GM19328 (cell line): ENCODE data around the gene PIK3CD.
"Not testable (repeated sequence)": the region's sequence is repeated elsewhere in the genome, so short reads cannot be mapped to it uniquely, and the experiment has no call there.

ENCODE experiments used
- ATAC-seq: cut with Tn5 transposase; IDR thresholded peaks from one replicate; pipeline ENCODE4 v1.9.1; 2021; ENCODE audit warnings: mild to moderate bottlenecking, moderate library complexity; ENCODE audit not compliant: unreplicated experiment

Gene PIK3CD

GRCh38 chr1:9618909-9619679 lies 32.4 kb upstream of the PIK3CD start:
- ATAC-seq: no peak

DNA sequence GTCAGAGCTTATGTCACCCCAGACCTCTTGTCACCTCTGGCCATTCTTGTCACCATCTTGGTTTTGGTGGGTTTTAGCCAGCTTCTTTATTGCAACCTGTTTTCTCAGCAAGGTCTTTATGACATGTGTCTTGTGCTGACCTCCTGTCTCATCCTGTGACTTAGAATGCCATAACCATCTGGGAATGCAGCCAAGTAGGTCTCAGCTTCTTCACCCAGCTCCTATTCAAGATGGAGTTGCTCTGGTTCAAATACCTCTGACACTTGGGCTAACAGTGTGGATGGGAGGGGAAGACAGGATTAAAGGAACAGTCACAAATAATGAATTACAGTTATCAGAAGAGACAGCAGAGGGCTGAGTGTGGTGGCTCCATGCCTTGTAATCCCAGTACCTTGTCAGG lies 30.5 kb upstream of the PIK3CD start:
- ATAC-seq: no peak

DNA sequence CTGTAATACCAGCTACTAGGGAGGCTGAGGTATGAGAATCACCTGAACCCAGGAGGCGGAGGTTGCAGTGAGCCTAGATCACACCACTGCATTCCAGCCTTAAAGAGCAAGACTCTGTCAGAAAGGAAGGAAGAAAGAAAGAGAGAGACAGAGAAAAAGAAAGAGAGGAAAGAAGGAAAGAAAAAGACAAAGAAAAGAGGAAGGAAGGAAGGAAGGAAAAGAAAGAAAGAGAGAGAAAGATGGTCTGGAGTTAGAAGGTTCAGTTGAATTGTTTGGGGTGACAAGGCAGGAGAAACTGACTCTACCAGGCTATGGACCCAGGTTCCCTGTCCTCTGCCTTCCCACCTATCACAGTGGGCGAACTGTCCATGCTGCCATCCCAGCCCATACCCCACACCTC lies 27.4 kb upstream of the PIK3CD start:
- no peak for ATAC-seq

- ATAC-seq: not testable (repeated sequence)
Measured at GRCh38 chr1:9625030-9625429, 26.5 kb upstream of the PIK3CD start.

GRCh38 chr1:9626201-9626608 lies 25.3 kb upstream of the PIK3CD start:
- no peak for ATAC-seq

- no peak for ATAC-seq
Measured at GRCh38 chr1:9628541-9629444, 22.7 kb upstream of the PIK3CD start.

DNA sequence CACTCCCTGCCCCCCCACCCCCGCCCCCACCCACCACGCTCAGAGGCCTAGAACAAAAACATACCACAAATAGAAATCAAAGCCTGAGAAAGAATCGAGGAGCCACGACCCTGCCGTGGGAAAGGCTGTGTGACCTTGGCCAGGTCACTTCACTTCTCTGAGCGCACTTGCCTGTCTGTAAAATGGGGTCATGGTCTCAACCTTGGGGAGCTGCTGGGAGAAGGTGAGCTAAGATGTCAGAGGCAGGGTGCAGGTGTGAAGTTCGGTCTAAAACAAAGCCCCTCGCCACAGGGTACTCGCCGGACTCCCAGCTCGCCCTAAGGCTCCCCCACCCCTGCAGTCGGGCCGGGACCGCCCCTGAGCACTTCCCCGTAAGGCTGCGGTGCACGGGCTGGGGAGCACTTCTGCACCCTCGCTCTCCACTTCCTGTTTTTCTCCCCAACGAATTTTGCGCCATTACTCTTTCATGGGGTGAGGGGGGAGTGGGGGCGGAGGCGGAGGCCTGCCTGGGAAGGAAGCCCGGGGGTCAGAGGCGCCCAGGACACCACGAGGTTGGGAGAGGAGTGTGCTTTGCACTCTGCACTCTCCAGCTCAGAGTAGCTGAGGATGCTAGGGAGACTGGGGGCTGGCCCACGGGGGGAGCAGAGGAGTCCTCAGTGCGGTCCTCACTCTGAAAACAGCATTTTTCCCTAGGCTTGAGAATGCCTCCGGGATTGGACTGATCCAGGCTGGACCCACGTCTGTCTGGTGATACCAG lies 21.9 kb upstream of the PIK3CD start:
- ATAC-seq: no peak

DNA sequence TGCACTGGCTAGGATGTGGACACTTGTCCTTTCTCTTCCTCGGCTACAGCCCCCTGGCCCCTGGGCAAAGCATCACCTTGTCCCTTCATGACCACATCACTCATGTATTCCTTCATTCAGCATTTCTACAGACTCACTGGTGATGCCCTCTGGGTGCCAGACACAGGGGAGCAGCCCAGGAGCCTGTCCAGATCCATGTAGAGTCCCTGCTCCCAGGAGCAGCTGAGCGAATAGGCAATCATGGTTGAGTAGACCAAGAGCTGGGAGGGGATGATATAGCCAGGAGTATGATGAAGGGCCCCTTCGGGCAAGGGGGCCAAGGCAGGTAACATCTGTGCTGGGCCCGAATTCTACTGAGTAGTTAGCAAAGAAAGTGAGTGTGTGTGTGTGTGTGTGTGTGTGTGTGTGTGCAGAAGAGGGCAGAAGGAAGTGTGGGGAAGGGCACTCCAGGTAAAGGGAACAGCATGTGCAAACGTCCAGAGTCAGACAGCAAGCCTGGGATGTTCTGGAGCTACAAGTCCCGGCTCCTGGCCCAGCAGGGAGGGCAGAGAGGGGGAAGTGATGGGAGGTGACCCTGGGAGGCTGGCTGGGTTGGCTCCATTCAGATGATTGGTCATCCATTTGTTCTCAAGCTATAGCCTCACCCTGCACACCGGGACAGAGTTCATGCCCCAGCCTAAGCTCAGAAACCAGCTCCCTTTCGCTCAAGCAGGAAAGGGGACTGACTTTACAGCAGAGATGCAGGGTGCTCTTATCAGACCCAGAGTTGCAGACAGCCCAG lies 21.0 kb upstream of the PIK3CD start:
- ATAC-seq: no peak

- no peak for ATAC-seq
Measured at GRCh38 chr1:9631613-9632012, 19.9 kb upstream of the PIK3CD start.

GRCh38 chr1:9633493-9633892 lies 18.0 kb upstream of the PIK3CD start:
- no peak for ATAC-seq

- no peak for ATAC-seq
Measured at GRCh38 chr1:9634582-9634981, 16.9 kb upstream of the PIK3CD start.

- ATAC-seq: no peak
Measured at GRCh38 chr1:9639227-9639626, 12.3 kb upstream of the PIK3CD start.

- no peak for ATAC-seq
Measured at GRCh38 chr1:9643351-9644256, 7.9 kb upstream of the PIK3CD start.

- ATAC-seq: no peak
Measured at GRCh38 chr1:9646037-9646436, 5.5 kb upstream of the PIK3CD start.

DNA sequence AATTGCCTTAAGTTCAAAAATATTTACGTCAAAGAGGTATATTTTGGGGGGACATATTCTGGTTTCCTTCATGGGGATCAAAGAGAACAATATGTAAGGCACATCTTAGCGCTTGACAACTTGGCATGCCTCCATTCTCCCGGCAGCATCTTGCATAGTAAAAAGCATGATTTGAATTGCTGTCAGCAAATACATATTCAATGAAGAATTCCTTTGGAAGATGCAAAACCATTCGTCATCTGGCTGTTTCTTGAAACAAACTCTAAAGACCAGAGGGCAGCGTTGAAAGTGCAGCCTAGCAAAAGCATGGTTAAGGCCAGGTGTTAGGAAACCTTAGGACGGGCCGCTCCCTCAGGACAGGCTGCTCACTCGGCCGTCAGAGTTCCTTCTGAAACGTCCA lies 3.4 kb upstream of the PIK3CD start:
- ATAC-seq: no peak

DNA sequence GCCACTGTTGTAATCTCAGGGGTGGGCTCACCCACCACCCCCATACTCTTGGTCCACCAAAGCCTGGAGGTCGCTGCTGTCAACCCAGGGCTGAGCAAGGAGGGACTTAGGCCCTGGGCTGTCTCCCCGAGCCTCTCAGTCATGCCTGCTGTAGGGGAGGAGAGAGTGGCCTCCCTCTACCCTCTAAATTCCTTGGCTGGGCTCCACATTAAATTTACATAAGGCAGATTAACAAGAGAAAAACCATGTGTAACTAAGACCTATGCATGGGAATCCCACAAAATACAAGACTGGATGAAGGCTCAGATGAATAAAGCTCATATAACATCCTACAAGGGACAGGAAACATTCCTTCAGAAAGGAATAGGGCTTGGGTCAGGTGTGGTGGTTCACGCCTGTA lies 1.8 kb upstream of the PIK3CD start:
- ATAC-seq: no peak

DNA sequence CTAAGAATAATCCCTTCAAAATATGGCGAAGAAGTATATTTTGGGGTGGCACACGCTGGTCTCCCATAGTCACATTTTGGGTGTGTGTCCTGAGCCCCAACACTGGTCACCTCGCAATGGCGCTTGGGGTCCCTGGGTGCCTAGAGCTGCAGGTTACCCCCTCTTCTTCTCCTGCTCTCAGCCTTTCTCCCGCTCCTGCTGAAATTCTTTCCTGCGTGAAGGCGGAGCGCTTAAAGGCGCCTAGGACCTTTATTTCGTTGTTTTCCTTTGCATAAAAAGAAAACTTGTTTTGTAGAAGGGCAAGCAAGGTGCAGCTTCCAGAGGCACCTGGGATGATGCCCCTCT lies 339 bp upstream of the PIK3CD start:
- ATAC-seq: no peak

DNA sequence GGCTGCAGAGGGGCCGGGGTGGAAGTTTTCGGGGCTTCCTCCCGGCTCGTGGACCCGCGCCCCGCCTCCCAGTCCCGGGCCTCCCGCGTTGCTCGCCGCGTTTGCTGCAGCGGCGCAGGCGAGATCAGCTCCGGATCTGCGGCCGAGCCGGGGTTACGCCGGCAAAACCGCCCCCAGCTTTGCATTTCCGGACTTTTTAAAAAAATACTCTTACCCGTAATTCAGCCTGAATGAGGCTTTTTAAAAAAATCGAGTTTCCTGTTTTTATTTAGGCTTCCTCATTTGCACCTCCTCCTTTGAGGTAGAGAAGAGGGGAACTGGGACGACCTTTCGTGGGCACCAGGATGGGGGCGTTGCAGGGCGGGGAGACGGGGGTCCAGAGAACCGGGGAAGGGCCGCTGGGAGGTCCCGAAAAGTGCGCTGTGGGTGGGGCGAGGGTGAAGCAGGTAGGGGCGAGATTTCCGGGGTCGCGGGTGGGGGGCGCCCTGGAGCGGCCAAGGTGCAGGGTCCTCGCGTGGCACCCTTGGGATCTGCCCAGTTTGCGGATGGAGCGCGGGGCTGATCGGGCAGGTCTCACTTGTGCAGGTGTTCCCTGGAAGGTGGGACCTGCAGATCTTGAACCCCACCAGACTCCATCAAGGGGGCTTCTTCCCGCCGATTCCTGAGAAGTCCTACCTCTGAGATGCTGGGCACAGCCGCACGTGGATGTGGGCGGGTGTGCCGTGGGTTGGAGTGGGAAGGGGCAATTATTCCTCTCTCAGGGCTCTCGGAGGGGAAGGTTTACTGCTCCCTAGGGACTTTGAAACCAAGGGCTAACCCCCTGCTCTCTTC lies 1.1 kb downstream of the PIK3CD start:
- ATAC-seq: no peak

DNA sequence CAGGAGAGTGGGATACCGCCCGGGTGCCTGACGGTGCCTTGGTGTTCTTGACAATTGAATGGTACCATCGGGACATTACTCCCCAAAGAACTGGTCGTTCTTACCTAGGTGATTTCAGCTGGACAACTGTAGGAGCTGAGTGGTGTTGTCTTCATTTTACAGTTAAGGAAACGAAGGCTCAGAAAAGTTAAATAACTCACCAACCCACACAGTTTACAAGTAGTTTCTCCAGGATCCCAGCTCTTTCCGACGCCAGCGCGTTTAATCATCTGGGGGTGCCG lies 1.6 kb downstream of the PIK3CD start:
- ATAC-seq: no peak
